ENCODE results near the gene DEAF1. TPM values are rescaled to one million over a fixed set of nuclear protein-coding genes. Genes with fewer than 3 reads are reported as not detected.

DEAF1 gene
- total RNA-seq, 2 donors from 2014 or later: 21.7 to 25.8 TPM

DNA sequence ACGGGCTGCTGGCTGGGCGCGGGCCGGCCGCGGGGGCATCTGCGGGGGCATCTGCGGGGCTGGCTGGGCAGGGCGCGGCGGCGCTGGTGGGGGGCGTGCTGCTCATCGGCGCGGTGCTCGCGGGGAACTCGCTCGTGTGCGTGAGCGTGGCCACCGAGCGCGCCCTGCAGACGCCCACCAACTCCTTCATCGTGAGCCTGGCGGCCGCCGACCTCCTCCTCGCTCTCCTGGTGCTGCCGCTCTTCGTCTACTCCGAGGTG, 57.8 kb downstream of the DEAF1 start:
- intact Hi-C loops (cut with DNase I): no loop called here
- H3K27ac ChIP-seq: no peak overlapping the region
- no peak for DNase-seq
- H3K36me3 ChIP-seq: no peaks in the 10 kb centered on the region
- no peaks in the 10 kb centered on the region for H3K4me1 ChIP-seq
- peak overlapping the region; percentile 7 for H3K4me3 ChIP-seq
- TF ChIP-seq, protein P1, sequence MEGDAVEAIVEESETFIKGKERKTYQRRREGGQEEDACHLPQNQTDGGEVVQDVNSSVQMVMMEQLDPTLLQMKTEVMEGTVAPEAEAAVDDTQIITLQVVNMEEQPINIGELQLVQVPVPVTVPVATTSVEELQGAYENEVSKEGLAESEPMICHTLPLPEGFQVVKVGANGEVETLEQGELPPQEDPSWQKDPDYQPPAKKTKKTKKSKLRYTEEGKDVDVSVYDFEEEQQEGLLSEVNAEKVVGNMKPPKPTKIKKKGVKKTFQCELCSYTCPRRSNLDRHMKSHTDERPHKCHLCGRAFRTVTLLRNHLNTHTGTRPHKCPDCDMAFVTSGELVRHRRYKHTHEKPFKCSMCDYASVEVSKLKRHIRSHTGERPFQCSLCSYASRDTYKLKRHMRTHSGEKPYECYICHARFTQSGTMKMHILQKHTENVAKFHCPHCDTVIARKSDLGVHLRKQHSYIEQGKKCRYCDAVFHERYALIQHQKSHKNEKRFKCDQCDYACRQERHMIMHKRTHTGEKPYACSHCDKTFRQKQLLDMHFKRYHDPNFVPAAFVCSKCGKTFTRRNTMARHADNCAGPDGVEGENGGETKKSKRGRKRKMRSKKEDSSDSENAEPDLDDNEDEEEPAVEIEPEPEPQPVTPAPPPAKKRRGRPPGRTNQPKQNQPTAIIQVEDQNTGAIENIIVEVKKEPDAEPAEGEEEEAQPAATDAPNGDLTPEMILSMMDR (IDR thresholded peaks at IDR 0.05): no peak
- peaks cover 23% of the 10 kb centered on the region for H3K27me3 ChIP-seq
- H3K9me3 ChIP-seq: no peaks in the 10 kb centered on the region
- H3K9ac ChIP-seq (ENCODE audit: low read depth in 2 of 2, low read length in 2 of 2): no peak overlapping the region

GRCh38 chr11:636511-637332, 58.3 kb downstream of the DEAF1 start, which contains the start of gene DRD4:
Gene DRD4 (plus strand): TSS chr11:637269. CDS start chr11:637305, 36 bp downstream.
- intact Hi-C loops (cut with DNase I): no loop called here
- Histone ChIP-seq H3K27ac (no peak within 1 kb of the TSS), H3K4me3 (peak within 1 kb of the TSS; percentile 7), H3K9me3 (no peaks in the 10 kb centered on the region), H3K36me3 (no peaks in the 10 kb centered on the region), H3K27me3 (peaks cover 23% of the 10 kb centered on the region), H3K9ac (ENCODE audit: low read depth in 2 of 2, low read length in 2 of 2) (no peak within 1 kb of the TSS), H3K4me1 (no peaks in the 10 kb centered on the region)
- TF ChIP-seq, protein P1 (IDR thresholded peaks at IDR 0.05): no peak
- no peak for DNase-seq

DNA sequence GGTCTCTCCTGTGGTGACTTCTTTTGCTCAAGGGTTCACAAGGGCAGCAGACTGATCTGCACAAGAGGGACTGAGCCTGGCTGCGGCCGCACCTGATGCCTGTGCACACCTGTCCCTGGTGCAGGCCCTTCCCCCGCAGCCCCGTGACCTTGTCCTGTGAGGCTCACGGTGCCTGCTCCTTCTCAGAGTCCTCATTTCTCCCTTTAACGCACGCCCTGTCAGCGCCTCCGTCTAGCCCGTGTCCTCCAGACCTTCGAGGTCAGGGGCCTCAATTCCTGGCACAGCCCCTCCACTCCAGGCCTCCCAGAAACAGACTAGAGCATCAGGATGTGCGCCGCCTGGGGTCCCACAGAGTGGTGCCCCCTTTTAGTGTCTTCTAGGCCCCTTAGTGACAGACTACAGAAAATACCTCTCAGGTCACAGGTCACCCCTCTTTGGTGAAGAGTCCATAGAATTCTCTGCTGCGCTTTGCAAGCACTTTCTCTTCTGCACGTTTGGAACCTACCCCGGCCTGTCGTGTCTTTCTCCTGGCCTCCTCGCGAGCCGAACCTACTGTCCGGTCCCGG, 59.0 kb downstream of the DEAF1 start:
- Histone ChIP-seq H3K27me3 (peaks cover 23% of the 10 kb centered on the region), H3K36me3 (no peaks in the 10 kb centered on the region), H3K9ac (ENCODE audit: low read depth in 2 of 2, low read length in 2 of 2) (no peak overlapping the region), H3K4me3 (no peak overlapping the region), H3K4me1 (no peaks in the 10 kb centered on the region), H3K27ac (no peak overlapping the region), H3K9me3 (no peaks in the 10 kb centered on the region)
- no peak for DNase-seq
- TF ChIP-seq, protein P1 (IDR thresholded peaks at IDR 0.05): no peak
- intact Hi-C loops (cut with DNase I): no loop called here

- intact Hi-C loops (cut with DNase I): no loop called here
- no peak overlapping the region for H3K27ac ChIP-seq
- H3K36me3 ChIP-seq: no peaks in the 10 kb centered on the region
- no peak overlapping the region for H3K9ac ChIP-seq (ENCODE audit: low read depth in 2 of 2, low read length in 2 of 2)
- H3K27me3 ChIP-seq: no peaks in the 10 kb centered on the region
- no peak for DNase-seq
- no peak overlapping the region for H3K4me3 ChIP-seq
- H3K4me1 ChIP-seq: peaks cover 9% of the 10 kb centered on the region
- TF ChIP-seq, protein P1 (IDR thresholded peaks at IDR 0.05): no peak
- no peaks in the 10 kb centered on the region for H3K9me3 ChIP-seq
Measured at GRCh38 chr11:630871-631270, 64.2 kb downstream of the DEAF1 start.

DNA sequence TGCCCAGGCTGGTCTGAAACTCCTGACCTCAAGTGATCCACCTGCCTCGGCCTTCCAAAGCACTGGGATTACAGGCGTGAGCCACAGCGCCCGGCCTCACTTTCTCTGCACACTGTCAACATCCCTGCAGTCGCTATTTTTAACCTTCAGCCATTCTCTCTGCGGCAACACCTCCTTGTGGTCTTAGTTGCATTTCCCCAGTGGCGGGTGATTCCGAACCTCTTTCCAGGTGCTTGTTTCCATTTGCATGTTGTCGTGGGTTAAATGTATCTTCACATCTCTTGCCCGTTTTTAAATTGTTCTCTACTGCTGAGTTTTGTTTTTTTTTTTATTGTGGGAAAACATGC, 65.8 kb downstream of the DEAF1 start:
- Histone ChIP-seq H3K27me3 (no peaks in the 10 kb centered on the region), H3K9ac (ENCODE audit: low read depth in 2 of 2, low read length in 2 of 2) (no peak overlapping the region), H3K36me3 (no peaks in the 10 kb centered on the region), H3K4me1 (peaks cover 13% of the 10 kb centered on the region), H3K9me3 (no peaks in the 10 kb centered on the region), H3K4me3 (no peak overlapping the region), H3K27ac (no peak overlapping the region)
- DNase-seq: no peak
- TF ChIP-seq, protein P1 (IDR thresholded peaks at IDR 0.05): no peak
- intact Hi-C loops (cut with DNase I): no loop called here
